Endodermal cell (in vitro differentiated cells): Measurements from ENCODE around the gene TSSK6. TPM values are rescaled to one million over a fixed set of nuclear protein-coding genes. Genes with fewer than 3 reads are reported as not detected.

Source experiments
- DNase-seq: peaks from one replicate; pipeline ENCODE4 v3.0.0-alpha.2; 2017
- H3K27ac ChIP-seq: 2 replicates; pipeline ENCODE4 v1.5.1; 2013; ENCODE audit warnings: mild to moderate bottlenecking, low read depth, low read length, moderate library complexity
- H3K27me3 ChIP-seq: 2 replicates; pipeline ENCODE4 v1.6.1; 2013; ENCODE audit warnings: mild to moderate bottlenecking, low read length, moderate library complexity; ENCODE audit not compliant: insufficient read depth, control insufficient read depth, poor library complexity, severe bottlenecking
- H3K36me3 ChIP-seq: 2 replicates; pipeline ENCODE4 v1.7.0; 2013; ENCODE audit warnings: mild to moderate bottlenecking, low read length, moderate library complexity; ENCODE audit not compliant: control insufficient read depth, insufficient read depth
- H3K4me1 ChIP-seq: one replicate; pipeline ENCODE4 v1.7.0; 2013; ENCODE audit warnings: low read length; ENCODE audit not compliant: control insufficient read depth, insufficient read depth
- H3K4me3 ChIP-seq: 2 replicates; pipeline ENCODE4 v1.5.1; 2013; ENCODE audit warnings: mild to moderate bottlenecking, low read length, moderate library complexity
- H3K9ac ChIP-seq: 2 replicates; pipeline ENCODE4 v1.6.1; 2013; ENCODE audit warnings: mild to moderate bottlenecking, low read length, moderate library complexity; ENCODE audit not compliant: poor library complexity, severe bottlenecking; ENCODE audit errors: extremely low read depth
- H3K9me3 ChIP-seq: 2 replicates; pipeline ENCODE4 v1.6.1; 2013; ENCODE audit warnings: mild to moderate bottlenecking, low read length, moderate library complexity; ENCODE audit not compliant: control insufficient read depth
- H3K27ac Mint-ChIP-seq: 2 replicates; pipeline ENCODE4 v1.8.0; 2020; ENCODE audit warnings: mixed read lengths
- H3K27me3 Mint-ChIP-seq: 2 replicates; pipeline ENCODE4 v1.8.0; 2021; ENCODE audit warnings: mild to moderate bottlenecking, mixed read lengths; ENCODE audit not compliant: insufficient read depth
- H3K36me3 Mint-ChIP-seq: 2 replicates; pipeline ENCODE4 v1.8.0; 2020; ENCODE audit warnings: low read depth, mixed read lengths
- H3K4me1 Mint-ChIP-seq: 2 replicates; pipeline ENCODE4 v1.8.0; 2020; ENCODE audit warnings: mixed read lengths
- H3K4me3 Mint-ChIP-seq: 2 replicates; pipeline ENCODE4 v1.8.0; 2020; ENCODE audit warnings: mild to moderate bottlenecking, moderate library complexity, mixed read lengths
- H3K9me3 Mint-ChIP-seq: 2 replicates; pipeline ENCODE4 v1.8.0; 2020; ENCODE audit warnings: mild to moderate bottlenecking, mixed read lengths
- CTCF ChIP-seq: fragments of 200-600 bp; sonication (generic); conservative IDR thresholded peaks from 2 replicates; pipeline ENCODE4 v1.5.0; 2021; ENCODE audit warnings: antibody characterized with exemption, mild to moderate bottlenecking
- WGBS, 2 experiments: methylation state at CpG; one replicate each; pipeline versions ENCODE4 v1.1.5 to v1.1.7; 2013; ENCODE audit warnings: missing lambda C conversion rate in 2 of 2, mixed read lengths in 1 of 2; ENCODE audit not compliant: insufficient coverage in 1 of 2, insufficient read length in 1 of 2; 5-methylcytosine and 5-hydroxymethylcytosine counted together
- total RNA-seq, 2 donors: library from RNA; stranded (reverse); fragmentation: NEBNext Ultra II Directional in 1 of 2; extraction: Animal tissue kit (Norgen Biotek cat#: 25700) in 1 of 2; gene quantifications; 2 replicates in 1 of 2; 3 replicates in 1 of 2; pipeline ENCODE4 v1.2.1, GENCODE V29; 2021

Gene TSSK6
- total RNA-seq, 2 donors from 2014 or later, result 2.9 to 5.0 TPM

GRCh38 chr19:19525611-19526380 lies 10.4 kb upstream of the TSSK6 start:
- DNase-seq, result no peak
- TF ChIP-seq CTCF, result no peak
- H3K4me3 Mint-ChIP-seq, result no peak overlapping the region

GRCh38 chr19:19524053-19524452 lies 8.7 kb upstream of the TSSK6 start:
- no peaks in the 10 kb centered on the region for H3K4me1 ChIP-seq
- H3K27me3 Mint-ChIP-seq, result no peaks in the 10 kb centered on the region
- no peak overlapping the region for H3K27ac Mint-ChIP-seq
- H3K27ac ChIP-seq, result no peak overlapping the region
- H3K9ac ChIP-seq, result no peak overlapping the region
- peaks cover 39% of the 10 kb centered on the region for H3K36me3 ChIP-seq
- TF ChIP-seq CTCF, result no peak
- no peak overlapping the region for H3K4me3 ChIP-seq
- H3K4me1 Mint-ChIP-seq, result peaks cover 4% of the 10 kb centered on the region
- no peaks in the 10 kb centered on the region for H3K9me3 ChIP-seq
- no peak overlapping the region for H3K4me3 Mint-ChIP-seq
- H3K27me3 ChIP-seq, result no peaks in the 10 kb centered on the region
- H3K36me3 Mint-ChIP-seq, result peaks cover 53% of the 10 kb centered on the region
- no peak for DNase-seq
- H3K9me3 Mint-ChIP-seq, result peaks cover 2% of the 10 kb centered on the region
- 91 to 94% methylated on average over 6 to 7 of the region's 7 CpGs for WGBS, 2 experiments

More at GRCh38 chr19:19525611-19526380, 10.4 kb upstream of the TSSK6 start:
- Mint-ChIP-seq H3K4me1 (peaks cover 4% of the 10 kb centered on the region), H3K27ac (peak overlapping the region; percentile 13), H3K27me3 (no peaks in the 10 kb centered on the region), H3K36me3 (peaks cover 44% of the 10 kb centered on the region), H3K9me3 (peaks cover 2% of the 10 kb centered on the region)
- Histone ChIP-seq H3K27me3 (no peaks in the 10 kb centered on the region), H3K9me3 (no peaks in the 10 kb centered on the region), H3K9ac (no peak overlapping the region), H3K36me3 (peaks cover 32% of the 10 kb centered on the region), H3K27ac (peak overlapping the region; percentile 32), H3K4me3 (no peak overlapping the region), H3K4me1 (no peaks in the 10 kb centered on the region)
- 93 to 94% methylated on average over 15 to 23 of the region's 23 CpGs for WGBS, 2 experiments

GRCh38 chr19:19523177-19523576 lies 7.8 kb upstream of the TSSK6 start:
- no peak overlapping the region for H3K27ac ChIP-seq
- no peak overlapping the region for H3K4me3 Mint-ChIP-seq
- no peak overlapping the region for H3K9ac ChIP-seq
- H3K27me3 ChIP-seq, result no peaks in the 10 kb centered on the region
- no peak overlapping the region for H3K27ac Mint-ChIP-seq
- H3K36me3 Mint-ChIP-seq, result peaks cover 50% of the 10 kb centered on the region
- WGBS, 2 experiments, result 97 to 100% methylated on average over 3 of the region's 3 CpGs
- H3K36me3 ChIP-seq, result peaks cover 39% of the 10 kb centered on the region
- no peaks in the 10 kb centered on the region for H3K4me1 ChIP-seq
- H3K4me1 Mint-ChIP-seq, result peaks cover 4% of the 10 kb centered on the region
- no peaks in the 10 kb centered on the region for H3K27me3 Mint-ChIP-seq
- no peak for DNase-seq
- peaks cover 2% of the 10 kb centered on the region for H3K9me3 Mint-ChIP-seq
- TF ChIP-seq CTCF, result no peak
- H3K9me3 ChIP-seq, result no peaks in the 10 kb centered on the region
- no peak overlapping the region for H3K4me3 ChIP-seq
